GM23248 (cell line): ENCODE results near the gene WIF1.

Experiments used
- EZH2 ChIP-seq: fragments of 200-600 bp; sonication (generic); IDR thresholded peaks from 2 replicates; pipeline ENCODE4 v1.6.1; 2018; ENCODE audit warnings: antibody characterized with exemption, mild to moderate bottlenecking; ENCODE audit not compliant: insufficient read depth, poor library complexity, severe bottlenecking
- EZH2phosphoT487 ChIP-seq: fragments of 200-600 bp; sonication (generic); IDR thresholded peaks from 2 replicates; pipeline ENCODE4 v1.6.1; 2018; ENCODE audit warnings: antibody characterized with exemption, moderate library complexity, mild to moderate bottlenecking, low read depth; ENCODE audit not compliant: insufficient read depth

DNA sequence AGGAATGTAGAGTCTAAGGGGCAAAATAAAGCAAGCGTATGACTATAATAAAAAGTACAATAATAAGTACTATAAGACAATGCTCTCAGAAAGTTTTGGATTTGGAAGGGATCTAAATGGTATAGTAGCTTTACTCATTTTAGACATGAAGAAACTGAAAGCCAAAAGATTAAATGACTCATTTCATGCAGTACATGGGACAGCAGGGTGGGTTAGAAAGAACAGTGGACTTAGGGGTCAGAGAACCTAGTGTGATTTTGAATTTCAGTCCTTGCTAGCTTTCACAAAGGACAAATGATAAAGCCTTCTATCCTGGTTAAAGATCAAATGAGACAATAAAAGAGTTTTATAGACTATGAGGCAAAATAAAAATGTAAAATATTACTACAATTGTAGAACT is 41.5 kb upstream of the WIF1 start:
- TF ChIP-seq EZH2 (no peak), EZH2phosphoT487 (no peak)
